ENCODE results near the gene CAVIN4. TPM values are rescaled to one million over a fixed set of nuclear protein-coding genes. Genes with fewer than 3 reads are reported as not detected.

CAVIN4 gene
- polyA plus RNA-seq (ENCODE audit: insufficient read length in 4 of 4), result 1 to 10 TPM; 2.5 to 3.3 (median 3.0) TPM

- no peak for DNase-seq (ENCODE audit: low read depth in 4 of 4, low spot score in 3 of 4)
Measured at GRCh38 chr9:100577776-100578448, at the start of gene CAVIN4. Gene CAVIN4 (plus strand): TSS chr9:100578079. CDS start chr9:100578144, 65 bp downstream.

GRCh38 chr9:100534401-100534800 lies 43.5 kb upstream of the CAVIN4 start:
- DNase-seq (ENCODE audit: low read depth in 4 of 4, low spot score in 3 of 4), result no peak

- no peak for DNase-seq (ENCODE audit: low read depth in 4 of 4, low spot score in 3 of 4)
Measured at GRCh38 chr9:100540327-100540726, 37.6 kb upstream of the CAVIN4 start.

- no peak for DNase-seq (ENCODE audit: low read depth in 4 of 4, low spot score in 3 of 4)
Measured at GRCh38 chr9:100549048-100549447, 28.8 kb upstream of the CAVIN4 start.

- no peak for DNase-seq (ENCODE audit: low read depth in 4 of 4, low spot score in 3 of 4)
Measured at GRCh38 chr9:100554935-100555401, 22.9 kb upstream of the CAVIN4 start.

GRCh38 chr9:100555471-100555870 lies 22.4 kb upstream of the CAVIN4 start:
- DNase-seq (ENCODE audit: low read depth in 4 of 4, low spot score in 3 of 4), result no peak

- DNase-seq (ENCODE audit: low read depth in 4 of 4, low spot score in 3 of 4), result no peak
Measured at GRCh38 chr9:100557053-100557452, 20.8 kb upstream of the CAVIN4 start.

- DNase-seq (ENCODE audit: low read depth in 4 of 4, low spot score in 3 of 4), result no peak
Measured at GRCh38 chr9:100561256-100561655, 16.6 kb upstream of the CAVIN4 start.

GRCh38 chr9:100567856-100568255 lies 10.0 kb upstream of the CAVIN4 start:
- DNase-seq (ENCODE audit: low read depth in 4 of 4, low spot score in 3 of 4), result no peak

- DNase-seq (ENCODE audit: low read depth in 4 of 4, low spot score in 3 of 4), result no peak
Measured at GRCh38 chr9:100573655-100574260, 4.1 kb upstream of the CAVIN4 start.

GRCh38 chr9:100575006-100575405 lies 2.9 kb upstream of the CAVIN4 start:
- no peak for DNase-seq (ENCODE audit: low read depth in 4 of 4, low spot score in 3 of 4)

GRCh38 chr9:100575765-100576386 lies 2.0 kb upstream of the CAVIN4 start:
- DNase-seq (ENCODE audit: low read depth in 4 of 4, low spot score in 3 of 4), result no peak

GRCh38 chr9:100578610-100579009 lies 731 bp downstream of the CAVIN4 start:
- no peak for DNase-seq (ENCODE audit: low read depth in 4 of 4, low spot score in 3 of 4)

GRCh38 chr9:100579665-100580064 lies 1.8 kb downstream of the CAVIN4 start:
- no peak for DNase-seq (ENCODE audit: low read depth in 4 of 4, low spot score in 3 of 4)

GRCh38 chr9:100580257-100580656 lies 2.4 kb downstream of the CAVIN4 start:
- no peak for DNase-seq (ENCODE audit: low read depth in 4 of 4, low spot score in 3 of 4)

GRCh38 chr9:100581081-100581480 lies 3.2 kb downstream of the CAVIN4 start:
- DNase-seq (ENCODE audit: low read depth in 4 of 4, low spot score in 3 of 4), result no peak

GRCh38 chr9:100581661-100582060 lies 3.8 kb downstream of the CAVIN4 start:
- no peak for DNase-seq (ENCODE audit: low read depth in 4 of 4, low spot score in 3 of 4)

- DNase-seq (ENCODE audit: low read depth in 4 of 4, low spot score in 3 of 4), result no peak
Measured at GRCh38 chr9:100583014-100583802, 5.3 kb downstream of the CAVIN4 start.

- DNase-seq (ENCODE audit: low read depth in 4 of 4, low spot score in 3 of 4), result no peak
Measured at GRCh38 chr9:100584951-100585350, 7.1 kb downstream of the CAVIN4 start.

- no peak for DNase-seq (ENCODE audit: low read depth in 4 of 4, low spot score in 3 of 4)
Measured at GRCh38 chr9:100586093-100586492, 8.2 kb downstream of the CAVIN4 start.

- DNase-seq (ENCODE audit: low read depth in 4 of 4, low spot score in 3 of 4), result no peak
Measured at GRCh38 chr9:100587375-100587774, 9.5 kb downstream of the CAVIN4 start.
